HG02610 (cell line): ENCODE measurements around the gene HIVEP3.

Experiments used
- ATAC-seq: cut with Tn5 transposase; IDR thresholded peaks from one replicate; pipeline ENCODE4 v1.9.1; 2021; ENCODE audit warnings: mild to moderate bottlenecking, moderate library complexity; ENCODE audit not compliant: unreplicated experiment

Gene HIVEP3

DNA sequence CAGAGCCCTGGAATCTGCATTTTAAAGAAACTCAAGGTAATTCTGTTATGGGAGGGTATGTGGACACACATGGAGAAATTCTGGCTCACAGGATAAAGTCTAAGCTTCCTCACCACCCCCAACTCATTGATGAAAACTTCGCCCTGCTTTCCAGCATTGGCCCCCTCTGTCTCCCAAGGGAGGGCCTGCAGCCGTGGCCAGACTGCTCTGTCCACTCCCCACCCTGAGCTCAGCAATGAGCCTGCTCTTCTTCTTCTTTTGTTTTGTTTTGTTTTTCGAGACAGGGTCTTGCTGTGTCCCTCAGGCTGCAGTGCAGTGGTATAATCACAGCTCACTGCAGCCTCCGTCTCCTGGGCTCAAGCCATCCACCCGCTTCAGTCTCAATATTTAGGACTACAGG, 297.5 kb downstream of the HIVEP3 start:
- no peak for ATAC-seq

DNA sequence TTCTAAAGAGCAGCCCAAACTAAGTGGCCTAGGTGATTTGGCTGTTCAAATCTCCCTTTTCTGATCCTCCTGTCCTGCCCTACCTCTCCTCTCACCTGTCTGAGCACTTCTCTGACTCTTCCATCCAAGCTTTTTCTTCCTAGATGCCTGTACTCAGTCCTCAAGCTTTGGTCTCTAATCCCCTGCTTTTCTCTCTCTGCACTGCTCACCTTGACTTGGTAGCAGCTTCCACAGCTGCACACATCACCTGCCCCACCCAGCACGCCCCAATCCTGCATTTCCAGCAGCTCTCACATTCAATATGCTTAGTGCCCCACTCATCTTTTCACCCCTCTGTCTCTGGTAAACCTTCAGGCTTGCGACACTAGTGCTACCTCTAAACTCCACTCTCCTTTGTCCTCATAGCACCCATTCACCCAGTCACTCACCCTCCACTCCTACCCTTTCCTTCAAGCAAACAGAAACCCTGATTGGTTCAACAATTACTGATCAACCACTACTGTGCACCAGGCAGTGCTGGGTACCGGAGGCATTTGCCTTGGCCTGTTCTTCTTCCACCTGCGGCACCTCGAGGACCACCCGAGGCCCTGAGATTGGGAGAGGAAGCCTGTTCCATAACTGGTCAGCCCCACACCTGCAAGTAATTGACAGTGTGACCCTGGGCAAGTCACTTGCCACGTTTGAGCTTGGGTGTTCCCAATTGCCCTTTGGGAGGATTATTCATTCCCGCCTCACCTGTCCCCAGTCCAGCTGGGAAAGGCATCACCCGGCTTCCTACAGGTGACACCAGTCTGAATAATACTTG, 298.2 kb downstream of the HIVEP3 start:
- no peak for ATAC-seq

DNA sequence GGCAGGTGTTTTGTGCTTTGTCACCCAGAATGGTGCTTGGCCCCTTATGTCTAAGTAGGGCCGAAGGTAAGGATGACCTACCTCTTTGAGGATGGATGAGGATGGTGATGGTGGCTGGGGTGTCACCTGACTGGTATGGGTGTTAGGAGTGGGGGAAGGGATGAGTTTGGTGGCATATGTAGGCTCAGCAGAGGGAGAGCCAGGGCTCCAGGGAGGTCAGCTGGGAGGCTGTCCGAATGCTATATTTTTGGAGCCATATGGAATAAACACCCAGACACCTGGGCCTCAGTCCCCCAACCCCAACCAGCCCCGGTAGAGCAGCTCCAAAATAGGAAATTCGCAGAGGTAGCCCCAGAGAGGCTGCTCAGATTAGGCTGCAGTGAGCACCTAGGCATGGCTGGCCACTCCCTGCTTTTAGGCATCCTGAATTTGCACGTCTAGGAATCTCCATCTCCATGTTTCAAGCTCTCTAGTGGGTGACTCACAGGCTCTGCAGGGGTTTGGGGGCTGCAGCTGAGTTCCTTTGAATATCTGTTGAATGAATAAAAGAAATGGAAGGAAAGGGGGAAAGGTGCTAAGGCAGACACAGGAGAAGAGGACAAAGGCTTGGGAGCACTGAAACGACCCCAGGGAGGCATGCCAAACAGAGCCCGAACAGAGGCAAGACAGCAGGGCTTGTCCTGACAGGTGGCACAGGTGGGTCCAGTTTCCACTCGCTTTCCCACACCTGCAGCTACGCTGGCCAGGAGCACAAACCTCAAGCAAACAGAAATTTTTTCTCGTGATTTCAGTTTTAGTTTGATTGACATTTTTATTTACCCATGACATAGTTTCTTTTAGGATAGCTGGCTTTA, 299.0 kb downstream of the HIVEP3 start:
- no peak for ATAC-seq

DNA sequence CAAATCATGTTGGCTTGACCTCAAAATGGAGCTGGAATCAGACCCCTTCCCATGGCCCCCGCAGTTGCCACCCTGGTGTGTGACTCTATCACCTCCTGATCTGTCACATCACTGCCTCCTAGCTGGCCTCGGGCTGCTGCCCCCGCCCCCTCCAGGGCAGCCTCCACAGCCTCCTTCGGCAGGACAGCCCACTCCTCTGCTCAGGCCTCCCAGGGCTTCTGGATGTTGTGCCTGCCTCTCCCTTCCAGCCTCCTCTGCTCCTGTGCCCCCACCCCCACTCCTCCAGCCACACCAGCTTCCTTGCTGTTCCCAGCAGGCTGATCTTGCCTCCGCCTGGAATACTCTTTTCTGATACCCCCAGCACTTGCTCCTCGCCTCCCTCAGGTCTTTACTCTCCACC, 299.9 kb downstream of the HIVEP3 start:
- no peak for ATAC-seq

DNA sequence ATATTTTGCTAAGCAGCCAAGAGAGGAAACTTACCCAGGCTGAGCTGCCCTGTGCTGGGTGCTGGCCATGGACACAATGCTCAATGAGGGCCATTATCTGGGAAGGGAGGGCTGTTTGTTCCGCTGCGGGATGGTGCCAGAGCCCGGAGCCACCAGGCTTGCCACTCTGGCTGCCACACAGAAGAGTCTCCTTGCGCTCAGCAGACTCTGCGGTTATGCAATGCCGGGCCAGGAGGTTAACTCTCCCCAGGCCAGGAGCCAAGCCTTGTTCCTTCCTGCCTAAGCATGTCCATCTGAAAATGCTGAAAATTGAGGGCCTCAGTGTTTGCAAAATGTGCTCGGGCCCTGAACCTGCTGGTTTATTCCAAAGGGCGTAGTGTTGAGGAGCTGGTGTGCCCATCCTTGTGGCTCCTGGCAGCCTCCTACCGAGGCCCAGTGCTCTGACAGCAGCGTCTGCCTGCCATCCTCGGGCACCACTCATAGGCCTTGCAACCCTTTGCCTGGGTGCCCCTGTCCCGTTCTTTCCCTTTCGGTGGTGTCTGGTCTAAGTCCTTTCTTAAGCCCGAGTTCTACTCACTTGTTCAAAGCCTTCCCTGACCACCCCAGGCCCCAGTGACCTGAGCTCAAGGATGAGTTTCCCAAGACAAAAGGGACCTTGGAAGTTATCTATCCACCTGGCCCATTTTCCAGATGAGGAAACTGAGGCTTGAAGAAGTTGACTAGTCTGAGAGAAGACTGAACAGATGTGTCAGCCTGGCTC, 300.5 kb downstream of the HIVEP3 start:
- no peak for ATAC-seq

DNA sequence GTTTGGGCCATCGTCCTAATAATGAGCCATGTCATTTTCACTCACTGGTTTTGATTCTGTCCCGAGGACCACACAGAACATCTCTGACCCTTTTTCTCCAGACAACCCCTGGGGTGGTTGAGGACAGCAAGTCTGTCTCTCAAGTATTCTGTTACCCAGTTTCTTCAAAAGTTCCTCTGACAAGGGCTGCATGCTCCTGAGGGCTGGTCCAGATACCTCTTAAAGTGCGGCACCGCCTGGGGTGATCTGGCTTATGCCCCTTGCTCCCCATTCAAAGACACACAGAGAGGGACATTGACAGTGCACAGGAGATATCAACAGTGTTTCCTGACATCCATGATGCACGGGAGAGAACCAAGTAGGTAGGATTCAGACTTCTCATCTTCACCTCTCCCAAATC, 301.4 kb downstream of the HIVEP3 start:
- ATAC-seq, result no peak

DNA sequence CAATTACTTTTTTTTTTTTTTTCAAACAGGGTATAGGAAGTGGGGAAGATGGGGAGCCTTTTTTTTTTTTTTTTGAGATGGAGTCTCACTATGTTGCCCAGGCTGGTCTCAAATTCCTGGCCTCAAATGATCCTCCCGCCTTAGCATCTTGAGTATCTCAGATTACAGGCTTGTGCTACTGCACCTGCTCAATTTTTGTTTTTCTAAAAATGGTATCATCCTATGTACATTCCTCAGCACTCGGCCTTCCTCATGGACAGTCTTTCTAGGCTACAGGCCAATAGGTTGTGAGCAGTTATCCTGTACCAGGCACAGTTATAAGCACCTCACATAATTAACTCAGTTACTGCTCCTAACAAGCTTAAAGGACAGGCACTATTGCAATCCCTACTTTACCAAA, 302.2 kb downstream of the HIVEP3 start:
- ATAC-seq, result no peak

DNA sequence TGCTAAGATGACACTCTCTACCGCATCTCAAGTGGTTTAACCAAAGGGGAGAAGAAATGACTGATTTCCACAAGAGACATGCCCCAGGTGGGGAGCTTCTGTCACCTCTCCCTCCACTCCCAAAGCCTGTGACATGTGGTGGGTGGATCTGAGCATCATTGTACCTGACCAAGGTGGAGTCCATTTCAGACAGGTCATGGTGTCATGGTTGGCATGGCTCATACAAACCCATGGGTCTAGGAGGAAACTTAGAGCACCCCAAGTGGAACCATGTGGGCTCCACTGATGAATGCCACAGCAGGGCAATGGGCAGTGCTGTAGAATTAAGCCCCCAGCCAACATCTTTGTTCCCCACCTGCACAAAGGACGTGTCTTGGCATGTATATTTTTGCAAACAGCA, 302.7 kb downstream of the HIVEP3 start:
- no peak for ATAC-seq

DNA sequence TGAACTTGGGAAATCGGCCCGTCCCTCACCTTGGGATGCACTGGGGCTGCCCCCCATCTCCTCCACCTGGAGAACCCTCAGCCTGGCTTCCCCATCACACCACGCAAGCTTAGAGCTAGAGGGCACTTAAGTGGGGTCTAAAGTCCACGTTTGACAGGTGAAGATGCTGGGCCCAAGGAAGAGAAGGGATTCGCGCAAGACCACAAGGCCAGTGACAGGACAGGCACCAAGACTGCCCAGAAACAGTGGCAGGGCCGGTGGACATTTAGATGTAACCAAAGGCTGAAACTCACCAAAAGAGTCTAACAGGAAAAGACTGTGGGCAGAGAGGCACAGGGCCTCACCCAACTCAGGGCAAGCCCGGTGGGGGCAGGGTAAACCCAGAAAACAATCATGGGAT, 303.4 kb downstream of the HIVEP3 start:
- ATAC-seq, result no peak

DNA sequence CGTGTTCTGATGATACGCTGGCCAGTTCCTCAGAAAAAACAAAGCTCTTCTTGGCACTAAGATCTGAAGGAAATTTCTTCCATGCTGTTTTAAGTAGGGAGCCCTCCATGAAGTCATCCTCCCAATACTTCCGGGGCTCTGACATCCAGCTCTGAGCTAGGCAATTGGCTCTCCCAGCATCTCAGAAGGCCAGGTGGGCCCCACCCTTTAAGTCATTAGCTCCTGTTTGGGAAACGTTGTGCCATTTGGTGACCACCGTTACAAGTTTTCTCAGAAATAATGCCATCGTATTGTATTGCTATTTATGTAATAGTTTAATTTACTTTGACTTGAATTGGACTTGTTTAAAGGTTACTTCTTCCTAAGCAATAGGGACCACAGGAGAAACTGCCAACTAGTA, 303.9 kb downstream of the HIVEP3 start:
- ATAC-seq, result no peak

DNA sequence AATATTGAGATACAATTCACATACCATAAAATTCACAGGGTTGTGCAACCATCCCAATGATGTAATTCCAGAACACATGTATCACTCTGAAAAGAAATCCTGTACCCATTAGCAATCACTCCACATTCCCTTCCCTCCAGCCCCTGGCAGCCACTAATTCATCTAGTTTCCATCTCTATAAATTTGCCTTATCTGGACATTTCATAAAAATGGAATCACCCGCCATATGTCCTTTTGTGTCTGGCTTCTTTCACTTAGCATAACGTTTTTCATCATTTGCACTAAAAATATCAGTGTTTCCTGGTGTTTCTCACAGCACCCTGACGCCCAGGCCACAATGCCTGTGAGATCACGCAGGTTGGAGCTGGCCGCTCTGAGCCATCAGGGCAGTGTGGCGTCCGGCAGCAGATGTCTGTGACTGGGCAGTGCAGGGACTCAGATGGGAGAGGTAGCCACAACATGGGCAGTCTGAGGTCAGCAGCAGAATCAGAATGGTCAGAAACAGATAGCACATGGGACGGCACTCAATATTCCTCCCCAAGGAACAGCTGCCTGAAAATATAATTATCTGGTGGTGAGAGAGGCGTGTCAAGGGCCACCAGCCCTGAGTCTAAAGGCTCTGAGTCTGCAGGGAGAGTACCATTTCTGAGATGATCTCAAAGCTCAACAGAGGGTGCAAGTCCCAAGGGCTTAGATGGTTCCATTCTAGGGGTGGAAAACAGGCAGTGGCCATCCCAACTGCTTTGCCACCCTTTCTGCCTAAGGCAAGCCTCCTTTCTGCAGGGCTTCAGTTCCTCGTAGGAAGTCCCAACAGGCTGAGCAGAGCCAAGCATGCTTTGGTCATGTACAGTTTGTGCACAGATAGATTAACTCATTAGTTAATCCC, 304.8 kb downstream of the HIVEP3 start:
- no peak for ATAC-seq

DNA sequence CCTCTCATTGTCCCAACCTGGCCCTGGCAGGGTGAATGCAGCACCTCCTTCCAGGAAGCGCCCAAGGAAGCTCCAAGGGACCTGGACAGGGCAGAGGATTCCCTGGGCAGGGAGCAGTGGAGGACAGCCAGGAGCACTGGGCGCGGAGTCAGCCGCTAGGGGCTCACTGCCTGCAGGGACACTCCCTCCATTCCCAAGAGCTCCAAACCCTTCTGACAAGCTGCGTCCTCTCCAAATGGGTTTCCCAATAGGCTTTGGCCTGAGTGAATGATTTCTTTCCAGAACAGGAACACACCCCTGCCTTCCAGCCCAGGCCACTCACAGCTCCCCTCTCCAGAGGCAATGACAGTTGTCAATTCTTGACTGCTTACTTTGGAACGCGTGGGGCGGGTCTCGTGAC, 305.8 kb downstream of the HIVEP3 start:
- no peak for ATAC-seq

DNA sequence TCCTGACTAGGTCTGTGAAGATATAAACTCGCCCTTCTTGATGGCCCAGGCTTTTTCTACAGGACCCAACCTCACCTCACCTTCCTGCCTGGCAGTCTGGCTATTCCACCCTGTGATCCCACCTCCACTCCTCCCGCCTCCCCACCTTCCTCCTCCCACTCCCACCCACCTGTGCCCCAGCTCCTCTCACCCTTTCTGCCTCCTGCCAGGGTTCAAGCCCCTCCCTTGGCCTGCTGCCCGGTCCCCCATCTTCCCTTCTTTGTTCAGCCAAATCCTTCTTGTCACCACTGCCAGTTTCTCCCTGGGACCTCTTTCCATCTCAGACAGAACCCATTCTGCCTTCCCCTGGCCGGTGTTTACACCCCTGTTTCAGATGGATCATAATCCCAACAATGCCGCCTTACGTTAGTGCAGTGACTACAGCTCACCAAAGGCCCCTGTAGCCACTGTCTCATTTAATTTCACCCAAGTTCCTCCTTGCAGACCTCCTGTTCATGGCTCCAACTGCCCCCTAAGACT, 306.7 kb downstream of the HIVEP3 start:
- ATAC-seq, result no peak

DNA sequence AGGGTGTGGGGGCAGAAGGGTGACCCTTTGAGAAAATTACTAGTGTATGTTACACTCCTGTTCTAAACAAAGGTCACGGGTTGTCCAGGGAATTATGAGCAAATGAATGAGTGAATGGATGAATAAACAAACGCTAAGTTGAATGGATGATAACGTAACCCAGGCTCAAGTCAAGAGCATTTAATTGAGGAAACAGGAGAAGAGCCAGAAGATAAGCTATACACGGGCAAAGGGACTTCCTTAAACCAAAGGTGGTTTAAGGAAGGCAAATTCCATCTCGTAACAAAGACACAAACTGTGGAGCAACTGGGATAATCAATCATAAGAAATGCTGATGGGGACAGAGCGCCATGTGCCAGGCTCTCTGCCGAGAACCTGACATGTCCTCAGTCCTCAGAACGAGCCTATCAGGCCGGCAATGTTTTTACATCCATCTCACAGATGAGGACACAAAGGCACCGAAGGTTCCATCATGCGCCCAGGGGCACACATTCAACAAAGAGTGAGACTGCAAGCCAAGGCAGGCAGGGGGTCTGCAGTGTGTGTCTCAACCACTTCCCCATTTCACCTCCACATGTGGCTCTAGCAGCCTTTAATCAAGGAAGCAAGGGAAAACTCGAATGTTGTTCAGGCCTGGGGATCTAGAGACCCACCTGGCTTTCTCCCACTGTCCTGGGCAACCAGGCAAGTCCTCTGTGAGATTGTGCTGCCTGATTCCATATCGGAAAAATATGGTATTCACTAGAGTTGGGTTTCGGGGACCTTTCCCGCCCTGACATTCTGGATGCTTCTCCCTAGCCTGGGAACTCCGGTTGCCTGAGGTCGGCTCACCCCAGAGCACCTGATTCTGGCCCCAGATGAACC, 307.4 kb downstream of the HIVEP3 start:
- ATAC-seq, result no peak

DNA sequence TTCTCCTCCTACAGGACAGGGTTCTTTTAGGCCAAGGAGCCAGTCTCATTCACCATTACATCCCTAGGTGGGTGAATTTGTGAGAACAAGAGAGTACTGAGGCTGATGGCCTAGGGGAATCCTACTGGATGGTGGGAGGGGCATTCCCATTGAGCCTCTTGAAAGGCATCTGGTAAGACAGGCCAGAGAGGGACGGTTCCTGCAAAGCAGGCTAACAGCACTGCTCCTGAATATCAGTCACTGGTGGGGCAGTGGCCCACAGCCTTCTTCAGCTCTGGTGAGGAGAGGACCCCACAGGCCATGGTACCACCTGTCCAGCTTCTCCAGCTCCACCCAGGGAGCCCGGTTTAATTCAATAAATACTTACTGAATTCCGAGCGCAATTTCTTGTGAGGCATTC, 308.4 kb downstream of the HIVEP3 start:
- no peak for ATAC-seq

DNA sequence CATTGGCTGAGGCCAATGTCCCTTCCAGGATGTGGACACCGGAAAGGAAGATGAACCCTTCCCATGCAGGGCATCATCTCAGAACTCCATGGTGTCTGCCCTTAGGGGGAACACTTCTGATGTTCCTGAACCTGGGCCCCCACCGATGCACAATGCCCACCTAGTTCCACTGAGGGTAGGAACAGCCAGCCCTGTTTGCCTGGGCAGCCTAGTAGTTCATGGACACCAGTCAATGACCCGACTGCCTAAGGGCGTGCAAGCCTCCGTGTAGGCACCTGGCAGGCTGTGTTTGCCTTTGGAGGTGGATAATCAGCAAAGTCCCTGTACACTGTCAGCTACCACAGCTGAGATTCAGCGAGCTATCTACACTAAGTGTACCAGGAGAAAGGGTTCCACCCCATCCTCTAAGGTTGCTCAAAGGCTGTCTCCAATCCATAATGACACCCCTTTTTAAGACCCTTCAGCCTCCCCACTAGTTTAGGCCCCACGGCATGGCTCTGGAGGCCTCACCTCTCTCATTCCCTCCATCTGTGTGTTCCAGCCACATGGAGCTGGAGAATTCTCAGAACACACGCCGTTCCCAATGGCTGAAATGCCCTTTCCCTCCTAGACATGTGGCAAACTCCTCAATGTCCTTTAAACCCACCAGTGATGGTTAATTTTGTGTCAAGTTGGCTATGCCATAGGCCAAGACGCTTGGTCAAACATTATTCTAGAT, 309.4 kb downstream of the HIVEP3 start:
- ATAC-seq, result no peak

DNA sequence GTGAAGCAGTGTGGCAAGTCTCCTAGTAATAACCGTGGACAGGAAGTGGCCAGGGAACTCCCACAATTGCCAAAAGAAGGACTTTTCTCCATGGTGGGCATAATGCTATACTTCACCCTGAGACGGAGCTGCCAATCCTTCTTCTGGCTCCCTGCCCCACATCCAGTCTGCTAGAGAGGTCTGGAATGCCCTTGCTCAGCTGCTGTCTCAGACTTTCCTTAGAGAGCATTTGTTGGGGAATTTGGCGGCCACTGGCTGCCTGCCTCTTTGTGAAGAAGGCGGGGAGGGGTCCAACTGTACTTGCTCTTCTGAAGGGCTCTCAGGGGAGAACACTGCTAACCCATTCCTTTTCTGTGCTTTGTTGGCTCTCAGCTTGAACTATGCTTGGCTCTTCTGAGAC, 310.5 kb downstream of the HIVEP3 start:
- no peak for ATAC-seq

DNA sequence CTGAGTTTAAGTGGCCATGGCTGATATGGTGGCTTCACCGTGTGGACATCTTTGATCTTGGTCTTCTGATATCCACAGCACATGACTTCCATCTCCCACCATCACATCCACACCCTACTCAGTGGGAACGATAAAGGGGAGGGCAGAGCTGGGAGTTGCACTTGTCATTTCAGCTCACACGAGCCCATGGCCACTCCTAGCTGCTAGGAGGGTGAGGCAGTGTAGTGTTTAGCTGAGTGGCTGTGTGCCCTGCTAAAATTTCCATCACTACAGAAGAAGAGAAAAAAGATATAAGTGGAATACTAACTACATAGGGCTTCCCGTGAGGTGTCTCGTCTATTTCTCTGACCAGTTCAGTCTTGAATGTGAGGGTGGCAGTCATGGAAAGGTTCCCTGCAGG, 310.9 kb downstream of the HIVEP3 start:
- no peak for ATAC-seq

DNA sequence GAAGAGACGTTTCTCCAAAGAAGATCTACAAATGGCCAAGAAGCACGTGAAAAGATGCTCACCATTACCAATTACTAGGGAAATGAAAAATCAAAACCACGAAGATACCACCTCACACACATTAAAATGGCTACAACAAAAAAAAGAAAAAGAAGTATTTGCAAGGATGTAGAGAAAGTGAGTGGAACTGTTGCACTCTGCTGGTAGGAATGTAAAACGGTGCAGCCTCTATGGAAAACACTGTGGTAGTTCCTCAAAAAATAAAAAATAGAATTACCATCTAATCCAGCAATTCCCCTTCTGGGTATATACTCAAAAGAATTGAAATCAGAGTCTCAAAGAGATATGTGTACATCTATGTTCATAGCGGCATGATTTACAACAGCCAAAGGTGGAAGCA, 318.8 kb downstream of the HIVEP3 start:
- no peak for ATAC-seq
